Duodenal mucosa (tissue), 2 donors: ENCODE results near the gene WDFY4.

Experiments used
- H3K27ac ChIP-seq: one replicate; pipeline ENCODE4 v1.7.0; 2013; ENCODE audit warnings: low read depth, low read length
- H3K27me3 ChIP-seq, 2 donors: one replicate each; pipeline ENCODE4 v1.7.0; 2013; ENCODE audit warnings: low read length in 2 of 2, control low read depth in 1 of 2; ENCODE audit not compliant: insufficient read depth in 2 of 2, control insufficient read depth in 1 of 2
- H3K36me3 ChIP-seq, 2 donors: one replicate each; pipeline ENCODE4 v1.7.0; 2013; ENCODE audit warnings: low read length in 2 of 2, control low read depth in 1 of 2; ENCODE audit not compliant: insufficient read depth in 2 of 2, control insufficient read depth in 1 of 2
- H3K4me1 ChIP-seq, 2 donors: one replicate each; pipeline ENCODE4 v1.7.0; 2013; ENCODE audit warnings: low read length in 2 of 2, control low read depth in 1 of 2; ENCODE audit not compliant: insufficient read depth in 2 of 2, control insufficient read depth in 1 of 2
- H3K4me3 ChIP-seq, 2 donors: one replicate each; pipeline ENCODE4 v1.7.0; 2013; ENCODE audit warnings: low read length in 2 of 2, low read depth in 1 of 2
- H3K9ac ChIP-seq, 2 donors: one replicate each; pipeline ENCODE4 v1.7.0; 2013; ENCODE audit warnings: low read length in 2 of 2, low read depth in 1 of 2
- H3K9me3 ChIP-seq, 2 donors: one replicate each; pipeline ENCODE4 v1.7.0; 2013; ENCODE audit warnings: low read length in 2 of 2, control low read depth in 1 of 2; ENCODE audit not compliant: control insufficient read depth in 1 of 2

WDFY4 gene

GRCh38 chr10:48894911-48895802, 210.5 kb downstream of the WDFY4 start:
- Histone ChIP-seq H3K9me3 (no peaks in the 10 kb centered on the region), H3K27ac (no peak overlapping the region), H3K27me3 (no peaks in the 10 kb centered on the region), H3K36me3 (no peaks in the 10 kb centered on the region), H3K4me1 (no peaks in the 10 kb centered on the region), H3K4me3 (no peak overlapping the region), H3K9ac (no peak overlapping the region)

- Histone ChIP-seq H3K27me3 (no peaks in the 10 kb centered on the region), H3K4me3 (no peak overlapping the region), H3K4me1 (no peaks in the 10 kb centered on the region), H3K36me3 (no peaks in the 10 kb centered on the region), H3K27ac (no peak overlapping the region), H3K9ac (no peak overlapping the region), H3K9me3 (no peaks in the 10 kb centered on the region)
These were observed 211.1 kb downstream of the WDFY4 start for GRCh38 chr10:48895803-48896195.

- Histone ChIP-seq H3K4me1 (no peaks in the 10 kb centered on the region), H3K9me3 (no peaks in the 10 kb centered on the region), H3K27ac (no peak overlapping the region), H3K9ac (no peak overlapping the region), H3K36me3 (no peaks in the 10 kb centered on the region), H3K27me3 (no peaks in the 10 kb centered on the region), H3K4me3 (no peak overlapping the region)
These were observed 212.2 kb downstream of the WDFY4 start for GRCh38 chr10:48896756-48897440.

DNA sequence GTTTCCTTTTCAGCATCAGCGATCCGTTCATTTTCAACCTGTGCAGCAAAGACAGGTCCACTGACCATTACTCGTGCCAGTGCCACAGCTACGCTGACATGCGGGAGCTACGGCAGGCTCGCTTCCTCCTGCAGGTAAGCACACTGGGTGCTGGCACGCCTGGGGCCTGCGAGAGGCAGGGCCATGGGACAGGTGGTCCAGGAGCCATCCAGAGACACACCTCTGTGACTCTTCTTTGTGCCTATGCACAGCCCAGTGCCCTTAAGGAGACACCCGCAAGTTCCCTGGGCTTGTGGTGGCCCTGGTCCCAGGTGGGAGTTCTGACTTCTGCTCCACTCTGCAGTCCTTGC, 212.7 kb downstream of the WDFY4 start:
- Histone ChIP-seq H3K9ac (no peak overlapping the region), H3K36me3 (no peaks in the 10 kb centered on the region), H3K27me3 (no peaks in the 10 kb centered on the region), H3K4me1 (no peaks in the 10 kb centered on the region), H3K9me3 (no peaks in the 10 kb centered on the region), H3K27ac (no peak overlapping the region), H3K4me3 (no peak overlapping the region)

DNA sequence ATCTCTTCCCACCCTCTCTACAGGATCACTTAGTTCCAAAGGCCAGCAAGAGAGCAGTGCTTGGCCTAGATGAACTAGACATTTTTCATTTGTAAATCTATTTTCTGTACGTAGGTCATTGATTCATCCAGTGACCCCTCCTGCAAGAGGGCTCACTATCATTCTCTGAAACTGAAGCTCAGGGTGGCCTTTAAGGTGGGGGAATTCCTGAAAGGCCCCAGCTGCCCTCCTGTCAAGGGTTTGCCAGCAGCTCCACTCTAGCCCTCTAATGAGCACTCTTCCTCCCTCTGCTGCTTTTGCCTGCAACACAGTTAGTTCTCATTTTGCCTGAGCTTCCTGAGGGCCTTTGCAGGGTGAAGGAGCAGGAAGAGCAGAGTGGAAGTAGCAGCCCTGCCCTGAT, 213.8 kb downstream of the WDFY4 start:
- Histone ChIP-seq H3K9me3 (no peaks in the 10 kb centered on the region), H3K27ac (no peak overlapping the region), H3K27me3 (no peaks in the 10 kb centered on the region)

GRCh38 chr10:48899781-48900180, 215.1 kb downstream of the WDFY4 start:
- Histone ChIP-seq H3K9me3 (no peaks in the 10 kb centered on the region), H3K27me3 (no peaks in the 10 kb centered on the region), H3K9ac (no peak overlapping the region), H3K4me3 (no peak overlapping the region), H3K27ac (no peak overlapping the region), H3K4me1 (no peaks in the 10 kb centered on the region), H3K36me3 (no peaks in the 10 kb centered on the region)

More for the DNA sequence above, 213.8 kb downstream of the WDFY4 start:
- Histone ChIP-seq H3K4me1 (no peaks in the 10 kb centered on the region), H3K9ac (no peak overlapping the region), H3K36me3 (no peaks in the 10 kb centered on the region), H3K4me3 (no peak overlapping the region)

DNA sequence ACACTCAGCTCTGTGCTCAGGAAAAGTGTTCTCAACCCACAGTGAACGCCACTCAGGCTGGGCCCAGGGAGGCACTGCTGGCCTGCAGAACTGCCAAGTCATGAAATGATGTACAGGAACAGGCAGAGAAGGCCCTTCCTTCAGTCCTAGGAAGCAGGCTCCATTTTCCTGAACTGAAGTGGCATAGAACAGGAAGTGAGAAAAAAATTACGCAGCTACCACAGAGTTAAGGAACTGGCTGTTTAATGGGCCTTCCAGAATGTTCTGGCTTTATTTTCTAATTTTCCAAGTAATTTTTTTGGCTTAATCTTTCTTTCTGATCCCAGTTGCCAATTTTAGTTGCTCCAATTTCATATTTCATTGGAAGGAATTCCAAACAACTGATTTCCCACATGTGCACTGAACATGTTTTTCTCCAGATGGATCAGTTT, 215.7 kb downstream of the WDFY4 start:
- H3K9ac ChIP-seq = no peak overlapping the region
- no peaks in the 10 kb centered on the region for H3K27me3 ChIP-seq
- H3K4me3 ChIP-seq = no peak overlapping the region
- no peak overlapping the region for H3K27ac ChIP-seq
- H3K4me1 ChIP-seq = no peaks in the 10 kb centered on the region
- no peaks in the 10 kb centered on the region for H3K36me3 ChIP-seq
- no peaks in the 10 kb centered on the region for H3K9me3 ChIP-seq

GRCh38 chr10:48901319-48901718, 216.6 kb downstream of the WDFY4 start:
- Histone ChIP-seq H3K36me3 (no peaks in the 10 kb centered on the region), H3K9me3 (no peaks in the 10 kb centered on the region), H3K27me3 (no peaks in the 10 kb centered on the region), H3K4me3 (no peak overlapping the region), H3K9ac (no peak overlapping the region), H3K27ac (no peak overlapping the region), H3K4me1 (no peaks in the 10 kb centered on the region)

GRCh38 chr10:48902096-48902495, 217.4 kb downstream of the WDFY4 start:
- Histone ChIP-seq H3K4me3 (no peak overlapping the region), H3K4me1 (no peaks in the 10 kb centered on the region), H3K27me3 (no peaks in the 10 kb centered on the region), H3K36me3 (no peaks in the 10 kb centered on the region), H3K9ac (no peak overlapping the region), H3K9me3 (no peaks in the 10 kb centered on the region), H3K27ac (no peak overlapping the region)

GRCh38 chr10:48903151-48903550, 218.5 kb downstream of the WDFY4 start:
- no peaks in the 10 kb centered on the region for H3K9me3 ChIP-seq
- H3K27ac ChIP-seq = no peak overlapping the region
- no peaks in the 10 kb centered on the region for H3K36me3 ChIP-seq
- no peaks in the 10 kb centered on the region for H3K27me3 ChIP-seq
- no peak overlapping the region for H3K4me3 ChIP-seq
- no peaks in the 10 kb centered on the region for H3K4me1 ChIP-seq
- H3K9ac ChIP-seq = no peak overlapping the region
